Kidney epithelial cell (primary cell): ENCODE results near the gene C1orf159. TPM values are rescaled to one million over a fixed set of nuclear protein-coding genes. Genes with fewer than 3 reads are reported as not detected.
"Not testable (repeated sequence)": the region's sequence is repeated elsewhere in the genome, so short reads cannot be mapped to it uniquely, and the experiment has no call there.

Experiments
- DNase-seq: peaks from one replicate; pipeline ENCODE4 v3.0.0-alpha.2; 2010; ENCODE audit warnings: low read depth
- H3K27me3 ChIP-seq: 2 replicates; pipeline ENCODE4 v1.6.0; 2011; ENCODE audit warnings: low read length; ENCODE audit not compliant: control insufficient read depth, insufficient read depth
- H3K36me3 ChIP-seq: 2 replicates; pipeline ENCODE4 v1.5.1; 2011; ENCODE audit warnings: low read length; ENCODE audit not compliant: control insufficient read depth, insufficient read depth
- H3K4me3 ChIP-seq: 2 replicates; pipeline ENCODE4 v1.5.1; 2011; ENCODE audit warnings: low read depth, mild to moderate bottlenecking, control low read depth, low read length
- CTCF ChIP-seq: IDR thresholded peaks from 2 replicates; pipeline ENCODE4 v1.5.1; 2011; ENCODE audit warnings: mild to moderate bottlenecking, moderate library complexity, low read length, control low read depth, inconsistent platforms; ENCODE audit not compliant: insufficient read depth, poor library complexity, severe bottlenecking
- total RNA-seq: library from RNA; depleted of rRNA; stranded (reverse); fragments of >200 nt; gene quantifications from 2 replicates; pipeline ENCODE4 v1.2.3, GENCODE V29; 2015

C1orf159 gene
- total RNA-seq, 1 donor from 2014 or later = 20.3 TPM

GRCh38 chr1:1058921-1059493, 56.9 kb downstream of the C1orf159 start:
- no peak for DNase-seq
- Histone ChIP-seq H3K27me3 (peaks cover 2% of the 10 kb centered on the region), H3K36me3 (peaks cover 3% of the 10 kb centered on the region), H3K4me3 (peak overlapping the region; percentile 63)
- TF ChIP-seq CTCF = peak; percentile 2

- Histone ChIP-seq H3K27me3 (peaks cover 2% of the 10 kb centered on the region), H3K4me3 (no peak overlapping the region), H3K36me3 (peaks cover 3% of the 10 kb centered on the region)
- no peak for TF ChIP-seq CTCF
- DNase-seq = no peak
These were observed 57.6 kb downstream of the C1orf159 start for GRCh38 chr1:1058088-1058905.

- H3K36me3 ChIP-seq, DNase-seq, H3K4me3 ChIP-seq, H3K27me3 ChIP-seq: not testable (repeated sequence)
These were observed 58.2 kb downstream of the C1orf159 start for GRCh38 chr1:1057769-1058087.

GRCh38 chr1:1055841-1056736, 59.8 kb downstream of the C1orf159 start:
- no peak overlapping the region for H3K4me3 ChIP-seq
- no peak for DNase-seq
- peaks cover 2% of the 10 kb centered on the region for H3K27me3 ChIP-seq
- no peak for TF ChIP-seq CTCF
- H3K36me3 ChIP-seq = peaks cover 3% of the 10 kb centered on the region

GRCh38 chr1:1054971-1055370, 60.9 kb downstream of the C1orf159 start:
- no peaks in the 10 kb centered on the region for H3K27me3 ChIP-seq
- no peak for TF ChIP-seq CTCF
- H3K4me3 ChIP-seq = no peak overlapping the region
- peaks cover 3% of the 10 kb centered on the region for H3K36me3 ChIP-seq
- DNase-seq = no peak

GRCh38 chr1:1054099-1054700, 61.7 kb downstream of the C1orf159 start:
- DNase-seq = no peak
- no peaks in the 10 kb centered on the region for H3K27me3 ChIP-seq
- H3K4me3 ChIP-seq = no peak overlapping the region
- H3K36me3 ChIP-seq = peaks cover 3% of the 10 kb centered on the region
- TF ChIP-seq CTCF = no peak
